ENCODE data around the gene GRK7. TPM values are rescaled to one million over a fixed set of nuclear protein-coding genes. Genes with fewer than 3 reads are reported as not detected.

The GRK7 gene
- total and polyA plus RNA-seq, 9 of the 15 experiments (the other 6 are each of a cell fraction or from before 2014, with no cell fraction given) = 0.01 to 0.08 (median 0.04) TPM; not detected in 3

GRCh38 chr3:141735176-141735575 lies 28.0 kb upstream of the GRK7 start:
- ChIA-PET POLR2A (interaction anchor here (0.7 to 1.0 kb wide), 2 partner anchors 8 to 9 kb away, joined by 3 read pairs; no protein-coding TSS in a partner anchor), CTCF (ENCODE audit: low intra/inter-chr PET ratio) (no interaction called here)
- BruUV-seq (replicated peaks) = no TSS peak
- intact Hi-C loops (cut with micrococcal nuclease) (loop anchor here (5.0 kb wide), 1 partner anchor 158 kb away; no protein-coding TSS in a partner anchor), in situ Hi-C loops (cut with MboI) (no loop called here)
- H2AFZ ChIP-seq (ENCODE audit: low read depth, low read length) = peak overlapping the region; percentile 75
- H3K27ac ChIP-seq (ENCODE audit: extremely low read depth, low read depth, low read length) = 0 out of 3 replicates have a peak overlapping the region, but pooled peaks have one; percentile 21
- DNase-seq (ENCODE audit: extremely low read depth in 1 of 4, low spot score in 3 of 4) (no peak), FAIRE-seq (no peak), ATAC-seq (no peak)
- H3K79me2 ChIP-seq (ENCODE audit: control insufficient read depth, insufficient read depth, low read length) = peaks cover 21% of the 10 kb centered on the region
- no peak overlapping the region for H3K4me3 ChIP-seq
- no peaks in the 10 kb centered on the region for H3K36me3 ChIP-seq (ENCODE audit: control insufficient read depth, insufficient read depth, low read length)
- peaks cover 10 to 30% of the 10 kb centered on the region in 2 experiments for H3K4me1 ChIP-seq (replicated peaks in 1 of 2; ENCODE audit: control insufficient read depth in 2 of 2, insufficient read depth in 2 of 2, low read length in 2 of 2)
- no peaks in the 10 kb centered on the region for H3K9me1 ChIP-seq (ENCODE audit: control insufficient read depth, insufficient read depth, low read length)
- no peaks in the 10 kb centered on the region for H3K9me3 ChIP-seq (replicated peaks; ENCODE audit: control insufficient read depth, insufficient read depth, low read depth, low read length)
- peak overlapping the region; percentile 35; the same call in 1 of the 2 replicates for H3K4me2 ChIP-seq (ENCODE audit: insufficient read depth, low read length)
- H3K9ac ChIP-seq (ENCODE audit: insufficient read depth in 1 of 2, low read depth in 2 of 2, low read length in 2 of 2) = no peak overlapping the region
- H3K27me3 ChIP-seq (ENCODE audit: control insufficient read depth in 2 of 2, insufficient read depth in 2 of 2, low read length in 2 of 2) = no peaks in the 10 kb centered on the region
- H4K20me1 ChIP-seq (replicated peaks; ENCODE audit: control insufficient read depth, insufficient read depth, low read length) = no peaks in the 10 kb centered on the region
- 0 out of 2 replicates have a peak, but pooled peaks have one; percentile 16 for TF ChIP-seq TCF3 (CRISPR knock-in tag; IDR thresholded peaks at IDR 0.05)
- TF ChIP-seq ATF3 (IDR thresholded peaks at IDR 0.05) = peak; percentile 15; the same call in 1 of the 2 replicates
- no peak for TF ChIP-seq ATF3 (CRISPR knock-in tag; conservative IDR thresholded peaks at IDR 0.05)
- TF ChIP-seq GABPA (tag; conservative IDR thresholded peaks at IDR 0.05; ENCODE audit: low read depth) = peak; percentile 56
- TF ChIP-seq RCOR1 (IDR thresholded peaks at IDR 0.05; ENCODE audit: borderline replicate concordance in 1 of 2, low read depth in 2 of 2, low read length in 2 of 2) = peak in 1 of 2 experiments; percentile 46; a peak in 1 of 4 replicates
- TF ChIP-seq ZNF146 (CRISPR knock-in tag; IDR thresholded peaks at IDR 0.05; ENCODE audit: unreplicated experiment) = no peak
- peak in 1 of 2 experiments; percentile 75; a peak in 2 of 4 replicates for TF ChIP-seq FOXK2 (conservative IDR thresholded peaks at IDR 0.05 in 1 of 2, IDR thresholded peaks at IDR 0.05 in 1 of 2; ENCODE audit: low read depth in 2 of 2)
- no peak for TF ChIP-seq SNRNP70 (optimal IDR thresholded peaks at IDR 0.05; ENCODE audit: low read depth, low read length)
- no peak for TF ChIP-seq THRAP3 (IDR thresholded peaks at IDR 0.05; ENCODE audit: borderline replicate concordance)
- TF ChIP-seq FOXM1 (IDR thresholded peaks at IDR 0.05; ENCODE audit: low read depth) = peak; percentile 26; the same call in 1 of the 2 replicates
- TF ChIP-seq FOXM1 (CRISPR knock-in tag; IDR thresholded peaks at IDR 0.05; ENCODE audit: low read depth) = no peak
- TF ChIP-seq SMARCA4 (IDR thresholded peaks at IDR 0.05) = peak; percentile 80
- no peak for TF ChIP-seq ZBTB49 (CRISPR knock-in tag; IDR thresholded peaks at IDR 0.05; ENCODE audit: borderline replicate concordance)
- TF ChIP-seq CHD1 (IDR thresholded peaks at IDR 0.05; ENCODE audit: low read length) = no peak
- peak; percentile 97 for TF ChIP-seq MEIS2 (IDR thresholded peaks at IDR 0.05; ENCODE audit: partially characterized antibody)
- TF ChIP-seq SMARCC2 (IDR thresholded peaks at IDR 0.05; ENCODE audit: low read depth) = peak; percentile 65; the same call in 1 of the 2 replicates
- no peak for TF ChIP-seq ZNF165 (CRISPR knock-in tag; IDR thresholded peaks at IDR 0.05; ENCODE audit: borderline replicate concordance)
- peak; percentile 84 for TF ChIP-seq MECOM (CRISPR knock-in tag; IDR thresholded peaks at IDR 0.05)
- no peak for TF ChIP-seq RBM17 (IDR thresholded peaks at IDR 0.05; ENCODE audit: borderline replicate concordance, low read depth, low read length)
- TF ChIP-seq NCOR1 (IDR thresholded peaks at IDR 0.05) = 0 out of 2 replicates have a peak, but pooled peaks have one; percentile 8
- no peak for TF ChIP-seq PTBP1 (IDR thresholded peaks at IDR 0.05; ENCODE audit: low read depth, low read length)
- no peak for TF ChIP-seq ZNF134 (CRISPR knock-in tag; conservative IDR thresholded peaks at IDR 0.05)
- 0 out of 2 replicates have a peak, but pooled peaks have one; percentile 10 for TF ChIP-seq KLF16 (IDR thresholded peaks at IDR 0.05)

Data from K562 (cell line).